Colonic mucosa (tissue), 4 donors: ENCODE results near the gene MYB. TPM values are rescaled to one million over a fixed set of nuclear protein-coding genes. Genes with fewer than 3 reads are reported as not detected.
"Not testable (repeated sequence)": the region's sequence is repeated elsewhere in the genome, so short reads cannot be mapped to it uniquely, and the experiment has no call there.

Experiments used
- DNase-seq: peaks from one replicate; pipeline ENCODE4 v3.0.0-alpha.2; 2020
- H3K27ac ChIP-seq: fragments of 200-600 bp; one replicate; pipeline ENCODE4 v1.8.0; 2021
- H3K27me3 ChIP-seq: fragments of 200-600 bp; one replicate; pipeline ENCODE4 v1.8.0; 2021
- H3K36me3 ChIP-seq: fragments of 200-600 bp; one replicate; pipeline ENCODE4 v1.8.0; 2021
- H3K4me1 ChIP-seq: fragments of 200-600 bp; one replicate; pipeline ENCODE4 v1.8.0; 2021; ENCODE audit warnings: mild to moderate bottlenecking
- H3K4me3 ChIP-seq: fragments of 200-600 bp; one replicate; pipeline ENCODE4 v1.8.0; 2021
- H3K9ac ChIP-seq, 2 donors: one replicate each; pipeline ENCODE4 v1.7.0; 2013; ENCODE audit warnings: control low read depth in 2 of 2, low read depth in 2 of 2, low read length in 2 of 2
- H3K9me3 ChIP-seq: fragments of 200-600 bp; one replicate; pipeline ENCODE4 v1.8.0; 2021
- intact Hi-C: fragments of 100-400 bp; cut with DNase I; formaldehyde crosslinking; loops from one replicate; pipeline ENCODE4 v1.14.1; 2022
- total RNA-seq, 2 donors: library from RNA; stranded (reverse); fragmentation: NEBNext Ultra II Directional in 1 of 2; extraction: Animal tissue kit (Norgen Biotek cat#: 25700) in 1 of 2; gene quantifications; one replicate each; pipeline ENCODE4 v1.2.1, GENCODE V29; 2021
- TF ChIP-seq, protein P1 (sequence below): fragments of 200-600 bp; IDR thresholded peaks from one replicate; pipeline ENCODE4 v1.8.0; 2022; ENCODE audit warnings: antibody characterized with exemption, mild to moderate bottlenecking
- donor health status: healthy.
- donor health status: DM: no; HTN: no; CAD: no.
- donor health status: DM: no; HTN: no; CAD: no.

MYB gene
- total RNA-seq, 2 donors from 2014 or later: 67.2 to 78.0 TPM

DNA sequence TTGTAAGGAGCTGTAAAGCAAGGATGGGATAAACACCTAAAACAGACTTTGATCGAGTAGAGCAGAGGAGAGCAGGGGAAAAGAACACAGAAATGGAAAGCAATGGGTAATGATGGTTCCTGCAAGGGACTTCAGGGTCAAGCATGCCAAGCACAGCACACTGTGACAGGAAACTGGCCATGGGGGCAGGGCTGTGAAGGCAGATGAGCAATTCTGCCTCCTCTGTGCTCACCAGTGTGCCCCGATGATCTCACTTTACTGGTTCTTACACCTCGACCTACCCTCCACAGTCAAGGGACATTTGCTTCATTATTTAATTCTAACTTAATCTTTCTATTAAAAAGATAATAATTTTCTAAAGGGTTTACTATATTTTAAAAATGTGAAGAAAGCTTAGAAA lies 21.6 kb upstream of the MYB start:
- Histone ChIP-seq H3K27me3 (no peaks in the 10 kb centered on the region), H3K4me1 (no peaks in the 10 kb centered on the region), H3K27ac (no peak overlapping the region), H3K9ac (no peak overlapping the region), H3K4me3 (no peak overlapping the region), H3K9me3 (no peaks in the 10 kb centered on the region), H3K36me3 (no peaks in the 10 kb centered on the region)
- intact Hi-C loops: no loop called here
- TF ChIP-seq, protein P1, sequence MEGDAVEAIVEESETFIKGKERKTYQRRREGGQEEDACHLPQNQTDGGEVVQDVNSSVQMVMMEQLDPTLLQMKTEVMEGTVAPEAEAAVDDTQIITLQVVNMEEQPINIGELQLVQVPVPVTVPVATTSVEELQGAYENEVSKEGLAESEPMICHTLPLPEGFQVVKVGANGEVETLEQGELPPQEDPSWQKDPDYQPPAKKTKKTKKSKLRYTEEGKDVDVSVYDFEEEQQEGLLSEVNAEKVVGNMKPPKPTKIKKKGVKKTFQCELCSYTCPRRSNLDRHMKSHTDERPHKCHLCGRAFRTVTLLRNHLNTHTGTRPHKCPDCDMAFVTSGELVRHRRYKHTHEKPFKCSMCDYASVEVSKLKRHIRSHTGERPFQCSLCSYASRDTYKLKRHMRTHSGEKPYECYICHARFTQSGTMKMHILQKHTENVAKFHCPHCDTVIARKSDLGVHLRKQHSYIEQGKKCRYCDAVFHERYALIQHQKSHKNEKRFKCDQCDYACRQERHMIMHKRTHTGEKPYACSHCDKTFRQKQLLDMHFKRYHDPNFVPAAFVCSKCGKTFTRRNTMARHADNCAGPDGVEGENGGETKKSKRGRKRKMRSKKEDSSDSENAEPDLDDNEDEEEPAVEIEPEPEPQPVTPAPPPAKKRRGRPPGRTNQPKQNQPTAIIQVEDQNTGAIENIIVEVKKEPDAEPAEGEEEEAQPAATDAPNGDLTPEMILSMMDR: no peak
- no peak for DNase-seq

GRCh38 chr6:135161411-135162395 lies 19.4 kb upstream of the MYB start:
- Histone ChIP-seq H3K27ac (no peak overlapping the region), H3K36me3 (no peaks in the 10 kb centered on the region), H3K4me1 (no peaks in the 10 kb centered on the region), H3K4me3 (no peak overlapping the region), H3K27me3 (no peaks in the 10 kb centered on the region), H3K9me3 (no peaks in the 10 kb centered on the region), H3K9ac (no peak overlapping the region)
- no peak for DNase-seq
- TF ChIP-seq, protein P1: no peak
- intact Hi-C loops: no loop called here

- no peak overlapping the region for H3K9ac ChIP-seq
- H3K27ac ChIP-seq: no peak overlapping the region
- intact Hi-C loops: no loop called here
- peak; percentile 62 for DNase-seq
- no peaks in the 10 kb centered on the region for H3K27me3 ChIP-seq
- TF ChIP-seq, protein P1: peak; percentile 77
- H3K9me3 ChIP-seq: no peaks in the 10 kb centered on the region
- H3K4me3 ChIP-seq: no peak overlapping the region
- no peaks in the 10 kb centered on the region for H3K36me3 ChIP-seq
- no peaks in the 10 kb centered on the region for H3K4me1 ChIP-seq
These were observed 18.2 kb upstream of the MYB start for GRCh38 chr6:135162678-135163439.

GRCh38 chr6:135163440-135163738 lies 17.7 kb upstream of the MYB start:
- no peaks in the 10 kb centered on the region for H3K27me3 ChIP-seq
- intact Hi-C loops: no loop called here
- no peaks in the 10 kb centered on the region for H3K9me3 ChIP-seq
- H3K36me3 ChIP-seq: no peaks in the 10 kb centered on the region
- H3K27ac ChIP-seq: no peak overlapping the region
- no peaks in the 10 kb centered on the region for H3K4me1 ChIP-seq
- H3K4me3 ChIP-seq: no peak overlapping the region
- no peak for DNase-seq
- no peak overlapping the region for H3K9ac ChIP-seq
- TF ChIP-seq, protein P1: no peak

DNA sequence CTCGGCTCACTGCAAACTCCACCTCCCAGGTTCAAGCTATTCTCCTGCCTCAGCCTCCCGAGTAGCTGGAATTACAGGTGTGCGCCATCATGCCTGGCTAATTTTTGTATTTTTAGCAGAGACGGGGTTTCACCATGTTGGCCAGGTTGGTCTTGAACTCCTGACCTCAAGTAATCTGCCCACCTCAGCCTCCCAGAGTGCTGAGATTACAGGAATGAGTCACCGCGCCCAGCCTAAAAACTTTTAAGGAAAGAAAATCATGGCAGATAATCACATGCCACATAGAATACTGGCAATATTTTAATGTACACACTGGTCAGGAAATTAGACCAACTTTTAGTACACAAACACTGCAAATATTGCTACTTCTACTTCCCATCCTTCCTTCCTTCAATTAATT lies 16.7 kb upstream of the MYB start:
- H3K27me3 ChIP-seq, H3K4me3 ChIP-seq, H3K36me3 ChIP-seq, H3K9ac ChIP-seq, DNase-seq, H3K9me3 ChIP-seq, H3K27ac ChIP-seq, intact Hi-C loops, H3K4me1 ChIP-seq: not testable (repeated sequence)
